Suprapubic skin (tissue), 4 donors: ENCODE results near the gene KY. TPM values are rescaled to one million over a fixed set of nuclear protein-coding genes. Genes with fewer than 3 reads are reported as not detected.

Source experiments
- DNase-seq, 2 donors: peaks; one replicate each; pipeline ENCODE4 v3.0.0-alpha.2; 2019; ENCODE audit warnings: low spot score in 2 of 2
- H3K27ac ChIP-seq: fragments of 200-600 bp; sonication (generic); one replicate; pipeline ENCODE4 v1.5.1; 2019
- H3K27me3 ChIP-seq: fragments of 200-600 bp; sonication (generic); one replicate; pipeline ENCODE4 v1.5.1; 2019
- H3K36me3 ChIP-seq: fragments of 200-600 bp; sonication (generic); one replicate; pipeline ENCODE4 v1.5.1; 2019
- H3K4me1 ChIP-seq: fragments of 200-600 bp; sonication (generic); one replicate; pipeline ENCODE4 v1.5.1; 2019
- H3K4me3 ChIP-seq: fragments of 200-600 bp; sonication (generic); one replicate; pipeline ENCODE4 v1.5.1; 2019; ENCODE audit warnings: mild to moderate bottlenecking
- H3K9me3 ChIP-seq: fragments of 200-600 bp; sonication (generic); one replicate; pipeline ENCODE4 v1.5.1; 2019
- CTCF ChIP-seq, 2 donors: fragments of 200-600 bp in 1 of 2; fragments of 450-650 bp in 1 of 2; sonication (generic) in 1 of 2; IDR thresholded peaks; one replicate each; pipeline ENCODE4 v1.5.1; 2016 to 2019; ENCODE audit warnings: antibody characterized with exemption in 2 of 2, mild to moderate bottlenecking in 1 of 2, moderate library complexity in 1 of 2
- EP300 ChIP-seq: sonication (generic); formaldehyde crosslinking; IDR thresholded peaks from one replicate; pipeline ENCODE4 v1.6.1; 2017; ENCODE audit warnings: antibody characterized with exemption
- POLR2A ChIP-seq, 2 donors: fragments of 450-650 bp; IDR thresholded peaks; one replicate each; pipeline ENCODE4 v1.6.1; 2017; ENCODE audit warnings: antibody characterized with exemption in 2 of 2, mild to moderate bottlenecking in 2 of 2, moderate library complexity in 2 of 2
- POLR2AphosphoS5 ChIP-seq, 3 donors: sonication (generic); formaldehyde crosslinking; IDR thresholded peaks; one replicate each; pipeline ENCODE4 v1.6.1; 2017; ENCODE audit warnings: antibody characterized with exemption in 3 of 3
- whole genome bisulfite sequencing: methylation state at CpG from one replicate; pipeline ENCODE4 v1.1.5; 2018; 5-methylcytosine and 5-hydroxymethylcytosine counted together
- total RNA-seq, 4 donors: library from RNA; depleted of rRNA; stranded (reverse); fragments of >200 nt; gene quantifications; one replicate each; pipeline ENCODE4 v1.1.0, GENCODE V29; 2016

KY gene
- total RNA-seq, 4 donors from 2014 or later = 41.9 to 99.8 (median 53.9) TPM

DNA sequence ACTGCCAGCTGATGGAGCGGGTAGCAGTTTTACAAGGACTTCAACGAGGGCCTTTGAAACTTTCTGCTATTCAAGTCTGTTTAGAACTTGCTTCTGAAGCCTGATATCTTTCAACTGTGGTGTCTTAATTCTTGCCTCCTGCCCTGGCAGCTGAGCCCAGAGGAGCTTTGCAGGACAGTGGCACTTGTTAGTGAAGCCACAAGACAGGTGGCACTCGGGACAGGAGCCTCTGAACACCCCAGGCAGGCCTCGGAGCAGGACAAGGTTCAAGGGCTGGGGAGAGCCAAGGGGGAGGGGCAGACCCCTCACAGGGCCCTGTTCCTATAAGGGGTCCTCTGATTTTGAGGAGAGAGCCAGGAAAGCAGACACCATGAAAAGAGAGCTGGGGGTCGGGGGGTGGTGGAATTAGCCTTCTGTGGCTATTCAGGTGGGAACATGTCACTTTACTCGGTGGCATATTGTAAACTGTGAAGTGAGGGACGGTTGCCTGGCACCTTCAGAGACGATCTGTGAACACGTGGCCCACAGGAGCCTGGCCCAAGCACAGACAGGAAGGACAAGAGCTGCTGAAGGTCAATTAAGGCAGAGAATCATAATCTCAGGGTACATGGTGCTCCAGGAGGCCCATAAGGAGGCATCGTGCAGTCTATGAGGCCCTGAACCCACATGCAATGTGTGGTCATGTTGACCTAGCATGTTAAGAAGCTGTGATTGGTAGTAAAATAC lies 30.1 kb upstream of the KY start:
- Histone ChIP-seq H3K4me1 (no peaks in the 10 kb centered on the region), H3K27me3 (no peaks in the 10 kb centered on the region), H3K36me3 (no peaks in the 10 kb centered on the region), H3K27ac (no peak overlapping the region), H3K9me3 (no peaks in the 10 kb centered on the region), H3K4me3 (no peak overlapping the region)
- WGBS = 67% methylated on average over 9 of the region's 10 CpGs
- no peak for TF ChIP-seq POLR2AphosphoS5 (IDR thresholded peaks at IDR 0.05)
- TF ChIP-seq CTCF (IDR thresholded peaks at IDR 0.05) = no peak
- no peak for TF ChIP-seq POLR2A (IDR thresholded peaks at IDR 0.05)
- no peak for DNase-seq

- H3K4me1 ChIP-seq = no peaks in the 10 kb centered on the region
- WGBS = 92% methylated on average over 2 of the region's 2 CpGs
- no peak overlapping the region for H3K27ac ChIP-seq
- H3K4me3 ChIP-seq = no peak overlapping the region
- no peak for TF ChIP-seq CTCF (IDR thresholded peaks at IDR 0.05)
- TF ChIP-seq POLR2AphosphoS5 (IDR thresholded peaks at IDR 0.05) = no peak
- TF ChIP-seq EP300 = no peak
- TF ChIP-seq POLR2A (IDR thresholded peaks at IDR 0.05) = no peak
- no peaks in the 10 kb centered on the region for H3K36me3 ChIP-seq
- DNase-seq = no peak
- H3K9me3 ChIP-seq = peaks cover 18% of the 10 kb centered on the region
- no peaks in the 10 kb centered on the region for H3K27me3 ChIP-seq
These were observed 27.1 kb upstream of the KY start for GRCh38 chr3:134677987-134678308.

DNA sequence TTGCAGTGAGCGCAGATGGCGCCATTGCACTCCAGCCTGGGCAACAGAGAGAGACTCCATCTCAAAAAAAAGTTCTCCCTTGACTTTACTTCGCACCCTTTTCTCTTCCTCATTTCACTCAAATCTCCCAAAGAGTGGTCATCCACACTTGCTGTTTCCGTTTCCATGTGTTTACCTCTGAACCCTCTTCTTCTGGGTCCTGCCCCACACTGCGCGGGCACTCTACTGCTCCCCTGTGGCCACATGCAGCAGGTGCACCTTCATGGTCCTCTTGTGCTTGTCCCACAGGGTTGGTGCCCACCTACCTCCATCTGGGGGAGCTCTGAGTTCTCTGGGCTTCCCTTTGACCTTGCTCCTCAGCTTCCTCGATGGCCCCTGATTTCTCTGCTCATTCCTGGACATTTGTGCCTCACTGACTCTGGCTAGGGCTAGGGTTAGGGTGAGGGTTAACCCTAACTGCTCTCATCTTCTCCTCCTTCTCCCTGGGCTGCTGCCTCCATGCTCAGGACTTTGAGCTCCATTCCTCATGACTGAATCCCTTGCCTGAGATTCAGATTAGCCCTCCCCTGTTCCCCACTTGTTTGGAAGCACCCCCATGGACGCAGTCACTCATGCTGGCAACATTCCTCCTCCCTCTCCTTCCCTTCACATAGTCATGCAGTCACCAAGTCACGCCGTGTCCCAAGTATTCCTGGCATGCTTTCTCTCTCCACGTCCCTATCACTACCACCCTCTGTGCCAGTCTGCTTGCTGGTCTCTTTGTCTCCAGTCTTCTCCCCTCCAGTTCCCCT lies 26.6 kb upstream of the KY start:
- Histone ChIP-seq H3K27me3 (no peaks in the 10 kb centered on the region), H3K4me1 (no peaks in the 10 kb centered on the region), H3K9me3 (peaks cover 18% of the 10 kb centered on the region), H3K4me3 (no peak overlapping the region), H3K36me3 (no peaks in the 10 kb centered on the region), H3K27ac (no peak overlapping the region)
- WGBS = 57% methylated on average over 11 of the region's 11 CpGs
- DNase-seq = peak in 1 of 2 donors; percentile 67
- TF ChIP-seq CTCF (IDR thresholded peaks at IDR 0.05) (peak in 1 of 2 donors; percentile 19), EP300 (no peak)

DNA sequence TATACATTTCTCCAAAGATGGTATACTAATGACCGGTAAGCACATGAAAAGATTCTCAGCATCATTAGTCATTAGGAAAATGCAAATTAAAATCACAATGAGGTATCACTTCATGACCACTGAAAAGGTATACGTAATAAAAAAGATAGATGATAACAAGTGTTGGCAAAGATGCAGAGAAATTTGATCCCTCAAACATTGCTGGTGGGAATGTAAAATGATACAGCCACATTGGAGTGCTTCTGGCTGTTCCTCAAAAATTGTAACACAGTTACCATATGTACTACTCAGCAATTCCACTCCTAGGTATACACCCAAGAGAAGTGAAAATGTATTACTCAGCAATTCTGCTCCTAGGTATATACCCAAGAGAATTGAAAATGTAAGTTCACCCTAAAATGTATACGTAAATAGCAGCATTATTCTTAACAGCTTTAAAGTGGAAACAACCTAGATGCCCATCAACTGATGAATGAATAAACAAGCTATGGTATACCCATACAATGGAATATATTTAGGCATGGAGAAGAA lies 25.0 kb upstream of the KY start:
- TF ChIP-seq CTCF (IDR thresholded peaks at IDR 0.05) (no peak), POLR2AphosphoS5 (IDR thresholded peaks at IDR 0.05) (no peak), POLR2A (IDR thresholded peaks at IDR 0.05) (no peak), EP300 (no peak)
- WGBS = 85% methylated on average over 3 of the region's 3 CpGs
- Histone ChIP-seq H3K27ac (no peak overlapping the region), H3K36me3 (no peaks in the 10 kb centered on the region), H3K4me3 (no peak overlapping the region), H3K4me1 (no peaks in the 10 kb centered on the region), H3K27me3 (no peaks in the 10 kb centered on the region), H3K9me3 (peaks cover 18% of the 10 kb centered on the region)
- no peak for DNase-seq

- Histone ChIP-seq H3K4me1 (no peaks in the 10 kb centered on the region), H3K27me3 (no peaks in the 10 kb centered on the region), H3K4me3 (no peak overlapping the region), H3K9me3 (peaks cover 18% of the 10 kb centered on the region), H3K27ac (no peak overlapping the region), H3K36me3 (no peaks in the 10 kb centered on the region)
- 96% methylated on average over 5 of the region's 5 CpGs for WGBS
- no peak for DNase-seq
- TF ChIP-seq POLR2A (IDR thresholded peaks at IDR 0.05) = no peak
These were observed 21.7 kb upstream of the KY start for GRCh38 chr3:134672571-134672970.
